HepG2 (cell line): ENCODE data around the gene UPB1. TPM values are rescaled to one million over a fixed set of nuclear protein-coding genes. Genes with fewer than 3 reads are reported as not detected.

Experiments
- ATRX ChIP-seq: sonication (generic); formaldehyde crosslinking; IDR thresholded peaks from 2 replicates; pipeline ENCODE4 v1.4.0; 2020; ENCODE audit warnings: missing genetic modification reagents, borderline replicate concordance
- BRCA1 ChIP-seq: sonication (generic); formaldehyde crosslinking; IDR thresholded peaks from 2 replicates; pipeline ENCODE4 v1.4.0; 2020; ENCODE audit warnings: missing genetic modification reagents
- CHD4 ChIP-seq: fragments of 200-600 bp; sonication (generic); IDR thresholded peaks from 2 replicates; pipeline ENCODE4 v1.7.0; 2017; ENCODE audit warnings: mild to moderate bottlenecking, low read length, borderline replicate concordance
- CREB1 ChIP-seq, 2 experiments: fragments of 450-650 bp in 1 of 2; IDR thresholded peaks; 2 replicates each; pipeline ENCODE4 v1.6.1; 2016 to 2017; ENCODE audit warnings: control low read depth in 1 of 2, mild to moderate bottlenecking in 1 of 2, missing compliant biosample characterization in 1 of 2, missing genetic modification characterization in 1 of 2
- JARID2 ChIP-seq: sonication (generic); formaldehyde crosslinking; IDR thresholded peaks from 2 replicates; pipeline ENCODE4 v1.8.1; 2023; ENCODE audit warnings: missing genetic modification reagents, inconsistent platforms; ENCODE audit not compliant: insufficient replicate concordance
- MAFK ChIP-seq, 2 experiments: IDR thresholded peaks in 1 of 2; conservative IDR thresholded peaks in 1 of 2; 2 replicates each; pipeline ENCODE4 v1.6.1; 2011; ENCODE audit warnings: improper control_type of control experiment in 2 of 2, low read length in 2 of 2
- NKX3-1 ChIP-seq: sonication (generic); formaldehyde crosslinking; IDR thresholded peaks from 2 replicates; pipeline ENCODE4 v1.5.0; 2020; ENCODE audit warnings: missing genetic modification reagents
- TEAD2 ChIP-seq: sonication (generic); formaldehyde crosslinking; IDR thresholded peaks from 2 replicates; pipeline ENCODE4 v1.9.0; 2021; ENCODE audit warnings: missing genetic modification reagents
- ZNF350 ChIP-seq: sonication (generic); formaldehyde crosslinking; IDR thresholded peaks from 2 replicates; pipeline ENCODE4 v1.4.0; 2020; ENCODE audit warnings: mild to moderate bottlenecking, low read depth, missing genetic modification reagents, borderline replicate concordance
- ZSCAN30 ChIP-seq: sonication (generic); formaldehyde crosslinking; IDR thresholded peaks from 2 replicates; pipeline ENCODE4 v1.5.0; 2020; ENCODE audit warnings: mild to moderate bottlenecking, missing genetic modification reagents
- polyA plus RNA-seq, 8 experiments: library from polyadenylated mRNA; depleted of rRNA in 3 of 8; stranded (reverse) in 7 of 8; unstranded in 1 of 8; fragments of >200 nt; fragmentation: Illumina TruSeq in 4 of 8; extraction: Trizol in 4 of 8; gene quantifications; 2 replicates each; pipeline versions ENCODE4 v1.2.1 to v1.2.3, GENCODE V29; 2011 to 2016; ENCODE audit warnings: low read depth in 4 of 8, missing spikeins in 1 of 8, mixed read lengths in 1 of 8; ENCODE audit not compliant: insufficient read depth in 1 of 8
- total RNA-seq, 5 experiments: library from RNA; depleted of rRNA; stranded (reverse); fragments of >200 nt; fragmentation: Illumina TruSeq; extraction: Trizol; gene quantifications; 2 replicates each; pipeline ENCODE4 v1.2.3, GENCODE V29; 2016; ENCODE audit warnings: low read depth in 1 of 5
- TF ChIP-seq, protein P1 (sequence below): IDR thresholded peaks from 2 replicates; pipeline ENCODE4 v1.4.0; 2020; ENCODE audit warnings: mild to moderate bottlenecking, missing genetic modification reagents
- TF ChIP-seq, protein P2 (sequence below): sonication (generic); formaldehyde crosslinking; IDR thresholded peaks from 2 replicates; pipeline ENCODE4 v1.5.0; 2020; ENCODE audit warnings: missing genetic modification reagents, mild to moderate bottlenecking, borderline replicate concordance
- TF ChIP-seq, protein P3 (sequence below): sonication (generic); formaldehyde crosslinking; IDR thresholded peaks from 2 replicates; pipeline ENCODE4 v1.9.0; 2021; ENCODE audit warnings: mild to moderate bottlenecking, missing genetic modification reagents
- TF ChIP-seq, protein P4 (sequence below): fragments of 450-650 bp; IDR thresholded peaks from 2 replicates; pipeline ENCODE4 v1.6.1; 2017; ENCODE audit warnings: mild to moderate bottlenecking

Gene UPB1
- total and polyA plus RNA-seq, 2 of the 13 experiments (the other 11 are each of a cell fraction or from before 2014, with no cell fraction given), result 0.38 to 1.2 TPM

DNA sequence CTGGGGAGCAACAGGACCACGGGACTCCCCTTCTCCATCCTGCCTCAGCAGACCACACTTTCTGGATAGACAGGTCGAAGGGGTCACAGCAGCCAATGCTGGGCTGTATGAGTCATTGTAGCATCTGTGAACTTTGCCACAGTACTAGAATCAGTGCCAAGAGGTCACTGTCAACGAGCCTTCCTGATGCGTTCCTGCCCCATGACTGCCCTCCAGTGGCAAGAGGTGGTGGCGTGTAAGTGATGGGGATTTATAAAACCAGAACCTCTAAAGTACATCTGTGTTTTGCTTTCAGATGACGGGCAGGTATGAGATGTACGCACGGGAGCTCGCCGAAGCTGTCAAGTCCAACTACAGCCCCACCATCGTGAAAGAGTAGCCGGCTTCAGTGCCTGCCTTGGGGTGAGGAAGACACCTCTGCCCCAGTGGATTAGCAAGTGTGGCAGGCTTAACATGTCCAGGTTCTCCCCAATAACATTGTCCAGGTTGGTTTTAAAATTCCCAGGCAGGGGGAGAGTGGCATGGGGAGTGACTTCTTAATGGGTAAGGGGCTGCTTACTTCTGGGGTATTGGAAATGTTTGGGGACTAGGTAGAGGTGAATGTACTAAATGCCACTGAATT is 30.4 kb downstream of the UPB1 start (continued):
- TF ChIP-seq, protein P1, sequence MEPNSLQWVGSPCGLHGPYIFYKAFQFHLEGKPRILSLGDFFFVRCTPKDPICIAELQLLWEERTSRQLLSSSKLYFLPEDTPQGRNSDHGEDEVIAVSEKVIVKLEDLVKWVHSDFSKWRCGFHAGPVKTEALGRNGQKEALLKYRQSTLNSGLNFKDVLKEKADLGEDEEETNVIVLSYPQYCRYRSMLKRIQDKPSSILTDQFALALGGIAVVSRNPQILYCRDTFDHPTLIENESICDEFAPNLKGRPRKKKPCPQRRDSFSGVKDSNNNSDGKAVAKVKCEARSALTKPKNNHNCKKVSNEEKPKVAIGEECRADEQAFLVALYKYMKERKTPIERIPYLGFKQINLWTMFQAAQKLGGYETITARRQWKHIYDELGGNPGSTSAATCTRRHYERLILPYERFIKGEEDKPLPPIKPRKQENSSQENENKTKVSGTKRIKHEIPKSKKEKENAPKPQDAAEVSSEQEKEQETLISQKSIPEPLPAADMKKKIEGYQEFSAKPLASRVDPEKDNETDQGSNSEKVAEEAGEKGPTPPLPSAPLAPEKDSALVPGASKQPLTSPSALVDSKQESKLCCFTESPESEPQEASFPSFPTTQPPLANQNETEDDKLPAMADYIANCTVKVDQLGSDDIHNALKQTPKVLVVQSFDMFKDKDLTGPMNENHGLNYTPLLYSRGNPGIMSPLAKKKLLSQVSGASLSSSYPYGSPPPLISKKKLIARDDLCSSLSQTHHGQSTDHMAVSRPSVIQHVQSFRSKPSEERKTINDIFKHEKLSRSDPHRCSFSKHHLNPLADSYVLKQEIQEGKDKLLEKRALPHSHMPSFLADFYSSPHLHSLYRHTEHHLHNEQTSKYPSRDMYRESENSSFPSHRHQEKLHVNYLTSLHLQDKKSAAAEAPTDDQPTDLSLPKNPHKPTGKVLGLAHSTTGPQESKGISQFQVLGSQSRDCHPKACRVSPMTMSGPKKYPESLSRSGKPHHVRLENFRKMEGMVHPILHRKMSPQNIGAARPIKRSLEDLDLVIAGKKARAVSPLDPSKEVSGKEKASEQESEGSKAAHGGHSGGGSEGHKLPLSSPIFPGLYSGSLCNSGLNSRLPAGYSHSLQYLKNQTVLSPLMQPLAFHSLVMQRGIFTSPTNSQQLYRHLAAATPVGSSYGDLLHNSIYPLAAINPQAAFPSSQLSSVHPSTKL (CRISPR knock-in tag), result peak; percentile 88
- TF ChIP-seq, protein P2, sequence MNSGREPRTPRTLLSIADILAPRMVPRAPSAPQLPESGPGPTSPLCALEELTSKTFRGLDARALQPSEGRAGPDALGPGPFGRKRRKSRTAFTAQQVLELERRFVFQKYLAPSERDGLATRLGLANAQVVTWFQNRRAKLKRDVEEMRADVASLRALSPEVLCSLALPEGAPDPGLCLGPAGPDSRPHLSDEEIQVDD (CRISPR knock-in tag), result no peak
- TF ChIP-seq, protein P3, sequence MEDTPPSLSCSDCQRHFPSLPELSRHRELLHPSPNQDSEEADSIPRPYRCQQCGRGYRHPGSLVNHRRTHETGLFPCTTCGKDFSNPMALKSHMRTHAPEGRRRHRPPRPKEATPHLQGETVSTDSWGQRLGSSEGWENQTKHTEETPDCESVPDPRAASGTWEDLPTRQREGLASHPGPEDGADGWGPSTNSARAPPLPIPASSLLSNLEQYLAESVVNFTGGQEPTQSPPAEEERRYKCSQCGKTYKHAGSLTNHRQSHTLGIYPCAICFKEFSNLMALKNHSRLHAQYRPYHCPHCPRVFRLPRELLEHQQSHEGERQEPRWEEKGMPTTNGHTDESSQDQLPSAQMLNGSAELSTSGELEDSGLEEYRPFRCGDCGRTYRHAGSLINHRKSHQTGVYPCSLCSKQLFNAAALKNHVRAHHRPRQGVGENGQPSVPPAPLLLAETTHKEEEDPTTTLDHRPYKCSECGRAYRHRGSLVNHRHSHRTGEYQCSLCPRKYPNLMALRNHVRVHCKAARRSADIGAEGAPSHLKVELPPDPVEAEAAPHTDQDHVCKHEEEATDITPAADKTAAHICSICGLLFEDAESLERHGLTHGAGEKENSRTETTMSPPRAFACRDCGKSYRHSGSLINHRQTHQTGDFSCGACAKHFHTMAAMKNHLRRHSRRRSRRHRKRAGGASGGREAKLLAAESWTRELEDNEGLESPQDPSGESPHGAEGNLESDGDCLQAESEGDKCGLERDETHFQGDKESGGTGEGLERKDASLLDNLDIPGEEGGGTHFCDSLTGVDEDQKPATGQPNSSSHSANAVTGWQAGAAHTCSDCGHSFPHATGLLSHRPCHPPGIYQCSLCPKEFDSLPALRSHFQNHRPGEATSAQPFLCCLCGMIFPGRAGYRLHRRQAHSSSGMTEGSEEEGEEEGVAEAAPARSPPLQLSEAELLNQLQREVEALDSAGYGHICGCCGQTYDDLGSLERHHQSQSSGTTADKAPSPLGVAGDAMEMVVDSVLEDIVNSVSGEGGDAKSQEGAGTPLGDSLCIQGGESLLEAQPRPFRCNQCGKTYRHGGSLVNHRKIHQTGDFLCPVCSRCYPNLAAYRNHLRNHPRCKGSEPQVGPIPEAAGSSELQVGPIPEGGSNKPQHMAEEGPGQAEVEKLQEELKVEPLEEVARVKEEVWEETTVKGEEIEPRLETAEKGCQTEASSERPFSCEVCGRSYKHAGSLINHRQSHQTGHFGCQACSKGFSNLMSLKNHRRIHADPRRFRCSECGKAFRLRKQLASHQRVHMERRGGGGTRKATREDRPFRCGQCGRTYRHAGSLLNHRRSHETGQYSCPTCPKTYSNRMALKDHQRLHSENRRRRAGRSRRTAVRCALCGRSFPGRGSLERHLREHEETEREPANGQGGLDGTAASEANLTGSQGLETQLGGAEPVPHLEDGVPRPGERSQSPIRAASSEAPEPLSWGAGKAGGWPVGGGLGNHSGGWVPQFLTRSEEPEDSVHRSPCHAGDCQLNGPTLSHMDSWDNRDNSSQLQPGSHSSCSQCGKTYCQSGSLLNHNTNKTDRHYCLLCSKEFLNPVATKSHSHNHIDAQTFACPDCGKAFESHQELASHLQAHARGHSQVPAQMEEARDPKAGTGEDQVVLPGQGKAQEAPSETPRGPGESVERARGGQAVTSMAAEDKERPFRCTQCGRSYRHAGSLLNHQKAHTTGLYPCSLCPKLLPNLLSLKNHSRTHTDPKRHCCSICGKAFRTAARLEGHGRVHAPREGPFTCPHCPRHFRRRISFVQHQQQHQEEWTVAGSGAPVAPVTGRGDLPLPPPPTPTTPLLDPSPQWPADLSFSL (CRISPR knock-in tag), result no peak
- TF ChIP-seq ATRX (no peak), CREB1 (IDR thresholded peaks at IDR 0.05) (peak; percentile 37; the same call in 1 of the 2 replicates), CREB1 (CRISPR knock-in tag; IDR thresholded peaks at IDR 0.05) (no peak; the same call in 1 of the 2 replicates), MAFK (conservative IDR thresholded peaks at IDR 0.05 in 1 of 2, IDR thresholded peaks at IDR 0.05 in 1 of 2; ENCODE audit: low read length in 2 of 2) (no peak), NKX3-1 (no peak), CHD4 (no peak), ZSCAN30 (CRISPR knock-in tag) (no peak), ZNF350 (CRISPR knock-in tag) (peak; percentile 62; the same call in 1 of the 2 replicates), BRCA1 (CRISPR knock-in tag) (no peak), JARID2 (no peak), TEAD2 (no peak)
- TF ChIP-seq, protein P4, sequence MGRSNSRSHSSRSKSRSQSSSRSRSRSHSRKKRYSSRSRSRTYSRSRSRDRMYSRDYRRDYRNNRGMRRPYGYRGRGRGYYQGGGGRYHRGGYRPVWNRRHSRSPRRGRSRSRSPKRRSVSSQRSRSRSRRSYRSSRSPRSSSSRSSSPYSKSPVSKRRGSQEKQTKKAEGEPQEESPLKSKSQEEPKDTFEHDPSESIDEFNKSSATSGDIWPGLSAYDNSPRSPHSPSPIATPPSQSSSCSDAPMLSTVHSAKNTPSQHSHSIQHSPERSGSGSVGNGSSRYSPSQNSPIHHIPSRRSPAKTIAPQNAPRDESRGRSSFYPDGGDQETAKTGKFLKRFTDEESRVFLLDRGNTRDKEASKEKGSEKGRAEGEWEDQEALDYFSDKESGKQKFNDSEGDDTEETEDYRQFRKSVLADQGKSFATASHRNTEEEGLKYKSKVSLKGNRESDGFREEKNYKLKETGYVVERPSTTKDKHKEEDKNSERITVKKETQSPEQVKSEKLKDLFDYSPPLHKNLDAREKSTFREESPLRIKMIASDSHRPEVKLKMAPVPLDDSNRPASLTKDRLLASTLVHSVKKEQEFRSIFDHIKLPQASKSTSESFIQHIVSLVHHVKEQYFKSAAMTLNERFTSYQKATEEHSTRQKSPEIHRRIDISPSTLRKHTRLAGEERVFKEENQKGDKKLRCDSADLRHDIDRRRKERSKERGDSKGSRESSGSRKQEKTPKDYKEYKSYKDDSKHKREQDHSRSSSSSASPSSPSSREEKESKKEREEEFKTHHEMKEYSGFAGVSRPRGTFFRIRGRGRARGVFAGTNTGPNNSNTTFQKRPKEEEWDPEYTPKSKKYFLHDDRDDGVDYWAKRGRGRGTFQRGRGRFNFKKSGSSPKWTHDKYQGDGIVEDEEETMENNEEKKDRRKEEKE, result no peak
